K562 (cell line): Measurements from ENCODE around the gene GZMM. TPM values are rescaled to one million over a fixed set of nuclear protein-coding genes. Genes with fewer than 3 reads are reported as not detected.

ENCODE experiments used
- ATAC-seq: fragments of 200-7000 bp; cut with Tn5 transposase; 3 replicates; pipeline ENCODE4 v1.9.1; 2020; ENCODE audit warnings: moderate library complexity
- BruUV-seq: library from RNA; stranded (reverse); fragments of 400-500 nt; replicated peaks from 2 replicates; lab custom pipeline; 2021; lab: Mats Ljungman, UMichigan
- CTCF ChIA-PET: fragments of 300-600 bp; formaldehyde crosslinking; extraction: SDS; loops from one replicate; lab custom pipeline; 2021; ENCODE audit warnings: low intra/inter-chr PET ratio; lab: Yijun Ruan, JAX
- POLR2A ChIA-PET: fragments of 300-600, 350-650 bp; sonication (Branson Sonifier 250); formaldehyde crosslinking; extraction: SDS; loops from one replicate; lab custom pipeline; 2021; ENCODE audit warnings: antibody characterized with exemption, inconsistent platforms; lab: Yijun Ruan, JAX
- DNase-seq, 4 experiments: peaks; one replicate each; pipeline versions ENCODE4 v3.0.0 to v3.0.0-alpha.2; 2011 to 2018; ENCODE audit warnings: low spot score in 3 of 4, mixed read lengths in 3 of 4; ENCODE audit errors: extremely low read depth in 1 of 4
- FAIRE-seq: peaks from 2 replicates; lab custom pipeline; 2011; peaks lifted over from hg19 to GRCh38; lab: Jason Lieb, UNC
- H2AFZ ChIP-seq: 2 replicates; pipeline ENCODE4 v1.6.0; 2011; ENCODE audit warnings: low read depth, low read length, control low read depth, inconsistent platforms
- H3K27ac ChIP-seq: fragments of 200-600 bp; 3 replicates; pipeline ENCODE4 v1.8.0; 2011; ENCODE audit warnings: low read depth, mild to moderate bottlenecking, control low read depth, inconsistent platforms, low read length, moderate library complexity, mixed read lengths; ENCODE audit errors: extremely low read depth
- H3K27me3 ChIP-seq, 2 experiments: fragments of 300-600 bp in 1 of 2; 2 replicates in 1 of 2; 3 replicates in 1 of 2; pipeline versions ENCODE4 v1.6.0 to v1.8.0; 2011; ENCODE audit warnings: inconsistent platforms in 2 of 2, low read length in 2 of 2, mild to moderate bottlenecking in 1 of 2, mixed read lengths in 1 of 2, moderate library complexity in 1 of 2; ENCODE audit not compliant: control insufficient read depth in 2 of 2, insufficient read depth in 2 of 2
- H3K36me3 ChIP-seq: fragments of 300-600 bp; 3 replicates; pipeline ENCODE4 v1.8.0; 2011; ENCODE audit warnings: mild to moderate bottlenecking, low read length, inconsistent platforms; ENCODE audit not compliant: control insufficient read depth, insufficient read depth
- H3K4me1 ChIP-seq, 2 experiments: fragments of 200-600 bp in 1 of 2; replicated peaks in 1 of 2; 2 replicates in 1 of 2; 3 replicates in 1 of 2; pipeline versions ENCODE4 v1.5.1 to v1.8.0; 2011; ENCODE audit warnings: inconsistent platforms in 2 of 2, low read length in 2 of 2, mild to moderate bottlenecking in 1 of 2, mixed read lengths in 1 of 2, moderate library complexity in 1 of 2; ENCODE audit not compliant: control insufficient read depth in 2 of 2, insufficient read depth in 2 of 2
- H3K4me2 ChIP-seq: 2 replicates; pipeline ENCODE4 v1.6.1; 2011; ENCODE audit warnings: low read length, control low read depth, inconsistent platforms, mixed read lengths; ENCODE audit not compliant: insufficient read depth
- H3K4me3 ChIP-seq: fragments of 200-600 bp; sonication (generic), shearing (Covaris generic); 2 replicates; pipeline ENCODE4 v1.5.1; 2016; ENCODE audit warnings: control low read depth, inconsistent platforms
- H3K79me2 ChIP-seq: fragments of 200-600 bp; 3 replicates; pipeline ENCODE4 v1.8.0; 2011; ENCODE audit warnings: low read length, inconsistent platforms; ENCODE audit not compliant: control insufficient read depth, insufficient read depth
- H3K9ac ChIP-seq, 2 experiments: 2 replicates each; pipeline versions ENCODE4 v1.6.0 to v1.6.1; 2011; ENCODE audit warnings: low read depth in 2 of 2, low read length in 2 of 2, control low read depth in 1 of 2, inconsistent platforms in 1 of 2, mild to moderate bottlenecking in 1 of 2, mixed read lengths in 1 of 2; ENCODE audit not compliant: insufficient read depth in 1 of 2
- H3K9me1 ChIP-seq: one replicate; pipeline ENCODE4 v1.6.0; 2011; ENCODE audit warnings: inconsistent platforms, mild to moderate bottlenecking, low read length, moderate library complexity; ENCODE audit not compliant: control insufficient read depth, insufficient read depth
- H3K9me3 ChIP-seq: replicated peaks from 2 replicates; pipeline ENCODE4 v1.5.1; 2011; ENCODE audit warnings: low read depth, low read length, inconsistent platforms; ENCODE audit not compliant: control insufficient read depth, insufficient read depth
- H4K20me1 ChIP-seq: replicated peaks from 2 replicates; pipeline ENCODE4 v1.6.1; 2011; ENCODE audit warnings: low read length, inconsistent platforms, mixed read lengths; ENCODE audit not compliant: control insufficient read depth, insufficient read depth
- ARHGAP35 ChIP-seq: fragments of 450-650 bp; IDR thresholded peaks from 2 replicates; pipeline ENCODE4 v1.6.1; 2018; ENCODE audit not compliant: partially characterized antibody
- MTF1 ChIP-seq: fragments of 250-450 bp; sonication (Bioruptor Pico); IDR thresholded peaks from 2 replicates; pipeline ENCODE4 v1.9.0; 2021; ENCODE audit warnings: moderate library complexity, mild to moderate bottlenecking, inconsistent platforms, borderline replicate concordance
- NBN ChIP-seq: fragments of 450-650 bp; IDR thresholded peaks from 2 replicates; pipeline ENCODE4 v1.6.1; 2016; ENCODE audit warnings: low read depth, mild to moderate bottlenecking
- PKNOX1 ChIP-seq: fragments of 450-650 bp; IDR thresholded peaks from 2 replicates; pipeline ENCODE4 v1.6.1; 2016
- RBM15 ChIP-seq: fragments of 200-400 bp; formaldehyde crosslinking; IDR thresholded peaks from 2 replicates; pipeline ENCODE4 v1.6.1; 2018; ENCODE audit warnings: mild to moderate bottlenecking, low read length, moderate library complexity; ENCODE audit not compliant: insufficient read depth
- RBM17 ChIP-seq: fragments of 200-400 bp; formaldehyde crosslinking; IDR thresholded peaks from 2 replicates; pipeline ENCODE4 v1.6.1; 2017; ENCODE audit warnings: low read depth, mild to moderate bottlenecking, low read length, borderline replicate concordance
- RREB1 ChIP-seq: fragments of 250-450 bp; sonication (Bioruptor Pico); IDR thresholded peaks from 2 replicates; pipeline ENCODE4 v1.4.0; 2020
- SIN3A ChIP-seq, 2 experiments: fragments of 150-350 bp in 1 of 2; IDR thresholded peaks; 2 replicates each; pipeline ENCODE4 v1.6.1; 2011 to 2016; ENCODE audit warnings: borderline replicate concordance in 2 of 2, low read depth in 2 of 2, low read length in 2 of 2, mild to moderate bottlenecking in 2 of 2, moderate library complexity in 2 of 2; ENCODE audit not compliant: control insufficient read depth in 1 of 2
- SNIP1 ChIP-seq: fragments of 450-650 bp; IDR thresholded peaks from 2 replicates; pipeline ENCODE4 v1.7.1; 2017; ENCODE audit warnings: low read depth, mild to moderate bottlenecking
- STAT5A ChIP-seq: IDR thresholded peaks from 2 replicates; pipeline ENCODE4 v1.6.1; 2012; ENCODE audit warnings: low read length, inconsistent platforms, borderline replicate concordance
- YBX1 ChIP-seq: fragments of 450-650 bp; IDR thresholded peaks from 2 replicates; pipeline ENCODE4 v1.7.1; 2016; ENCODE audit warnings: mild to moderate bottlenecking
- ZNF324 ChIP-seq: fragments of 250-450 bp; sonication (Bioruptor Pico); IDR thresholded peaks from 2 replicates; pipeline ENCODE4 v1.4.0; 2020; ENCODE audit warnings: mild to moderate bottlenecking
- WGBS: fragments of 100-300 bp; shearing (Covaris generic); methylation state at CpG from one replicate; pipeline ENCODE4 v1.1.6; 2016; ENCODE audit warnings: low coverage, mixed read lengths; ENCODE audit not compliant: insufficient coverage; ENCODE audit errors: missing lambda C conversion rate; 5-methylcytosine and 5-hydroxymethylcytosine counted together
- in situ Hi-C: fragments of 300-500 bp; cut with MboI; formaldehyde crosslinking; loops from 4 replicates; pipeline ENCODE4 v1.15.0; 2018; ENCODE audit warnings: inconsistent platforms, mixed read lengths
- intact Hi-C: fragments of 100-400 bp; cut with micrococcal nuclease; formaldehyde crosslinking; loops from 2 replicates; pipeline ENCODE4 v1.14.2; 2022
- polyA plus RNA-seq, 8 experiments: library from polyadenylated mRNA; depleted of rRNA in 4 of 8; stranded (reverse) in 5 of 8; unstranded in 3 of 8; fragments of >200 nt; fragmentation: Nextera tagmentation in 2 of 8; fragmentation: Illumina TruSeq in 1 of 8; extraction: Ambion mirVana in 2 of 8; extraction: Trizol in 1 of 8; gene quantifications; 2 replicates each; pipeline versions ENCODE4 v1.2.1 to v1.2.3, GENCODE V29; 2011 to 2014; ENCODE audit warnings: inconsistent platforms in 1 of 8, missing spikeins in 1 of 8
- total RNA-seq, 7 experiments: library from RNA; depleted of rRNA in 6 of 7; stranded (reverse); fragments of >200 nt in 6 of 7; fragmentation: Illumina TruSeq in 2 of 7; extraction: Trizol in 2 of 7; gene quantifications; 2 replicates each; pipeline versions ENCODE4 v1.2.1 to v1.2.3, GENCODE V29; 2011 to 2021; ENCODE audit warnings: low replicate concordance in 1 of 7

Gene GZMM
- total and polyA plus RNA-seq, 9 of the 15 experiments (the other 6 are each of a cell fraction or from before 2014, with no cell fraction given) = 0.08 to 2.6 (median 0.70) TPM; not detected in 2

- POLR2A ChIA-PET = no interaction called here
- Histone ChIP-seq H3K27ac (no peak overlapping the region), H3K79me2 (peaks cover 13% of the 10 kb centered on the region; the same call in 2 of the 3 replicates), H3K36me3 (peaks cover 7% of the 10 kb centered on the region; the same call in 2 of the 3 replicates), H2AFZ (no peak overlapping the region), H3K4me1 (peaks cover 3 to 36% of the 10 kb centered on the region in 2 experiments; a peak in 4 of 5 replicates), H3K9ac (no peak overlapping the region), H3K9me3 (no peaks in the 10 kb centered on the region), H3K9me1 (no peaks in the 10 kb centered on the region), H3K4me3 (no peak overlapping the region), H3K4me2 (no peak overlapping the region), H4K20me1 (no peaks in the 10 kb centered on the region), H3K27me3 (no peaks in the 10 kb centered on the region)
- intact Hi-C loops (no loop called here), in situ Hi-C loops (no loop called here)
- no TSS peak for BruUV-seq
- DNase-seq (no peak), FAIRE-seq (no peak), ATAC-seq (no peak)
- 54% methylated on average over 14 of the region's 14 CpGs for WGBS
- CTCF ChIA-PET = no interaction called here
- no peak for TF ChIP-seq ARHGAP35
- TF ChIP-seq SIN3A (IDR thresholded peaks at IDR 0.05; ENCODE audit: borderline replicate concordance in 2 of 2, control insufficient read depth in 1 of 2, low read depth in 2 of 2, low read length in 2 of 2) = no peak
- no peak for TF ChIP-seq MTF1 (CRISPR knock-in tag)
- no peak for TF ChIP-seq YBX1
- TF ChIP-seq SNIP1 = no peak
- no peak for TF ChIP-seq RBM17
- no peak for TF ChIP-seq STAT5A
- TF ChIP-seq NBN = no peak
- TF ChIP-seq ZNF324 = no peak
- TF ChIP-seq RREB1 (CRISPR knock-in tag) = no peak
- no peak for TF ChIP-seq PKNOX1
- TF ChIP-seq RBM15 = no peak
These were observed 39.2 kb upstream of the GZMM start for GRCh38 chr19:504616-505015.
